Urinary bladder (tissue), 4 donors: ENCODE measurements around the gene NUB1. TPM values are rescaled to one million over a fixed set of nuclear protein-coding genes. Genes with fewer than 3 reads are reported as not detected.

Experiments used
- DNase-seq: peaks from one replicate; pipeline ENCODE4 v3.0.0-alpha.2; 2015; ENCODE audit errors: extremely low spot score
- H3K27ac ChIP-seq: one replicate; pipeline ENCODE4 v1.5.1; 2013; ENCODE audit warnings: low read depth, mild to moderate bottlenecking, moderate library complexity
- H3K36me3 ChIP-seq: one replicate; pipeline ENCODE4 v1.6.1; 2013; ENCODE audit warnings: mild to moderate bottlenecking, moderate library complexity; ENCODE audit not compliant: insufficient read depth
- H3K4me1 ChIP-seq: one replicate; pipeline ENCODE4 v1.6.1; 2013; ENCODE audit warnings: mild to moderate bottlenecking, moderate library complexity; ENCODE audit not compliant: insufficient read depth
- H3K4me3 ChIP-seq: one replicate; pipeline ENCODE4 v1.5.1; 2013; ENCODE audit warnings: low read depth, low read length
- WGBS: extraction: QIAGEN DNeasy Blood & Tissue Kit; methylation state at CpG from one replicate; pipeline ENCODE4 v1.1.7; 2013; 5-methylcytosine and 5-hydroxymethylcytosine counted together
- polyA plus RNA-seq: library from polyadenylated mRNA; stranded (reverse); fragments of 200-250 nt; gene quantifications from one replicate; pipeline ENCODE4 v1.2.3, GENCODE V29; 2013
- total RNA-seq: library from RNA; depleted of rRNA; stranded (reverse); fragments of >200 nt; gene quantifications from one replicate; pipeline ENCODE4 v1.2.3, GENCODE V29; 2014
- donor health status: healthy with polysubstance abuse.
- donor health status: healthy.

Gene NUB1
- total and polyA plus RNA-seq, 2 donors, result 41.4 to 45.6 TPM

- no peak for DNase-seq
- Histone ChIP-seq H3K36me3 (no peaks in the 10 kb centered on the region), H3K4me1 (no peaks in the 10 kb centered on the region), H3K27ac (no peak overlapping the region), H3K4me3 (no peak overlapping the region)
- WGBS, result 86% methylated on average over 10 of the region's 10 CpGs
These were observed 54.8 kb downstream of the NUB1 start for GRCh38 chr7:151396328-151396970.

- Histone ChIP-seq H3K4me3 (no peak overlapping the region), H3K36me3 (no peaks in the 10 kb centered on the region), H3K4me1 (no peaks in the 10 kb centered on the region), H3K27ac (no peak overlapping the region)
- DNase-seq, result no peak
- 92% methylated on average over 13 of the region's 13 CpGs for WGBS
These were observed 55.4 kb downstream of the NUB1 start for GRCh38 chr7:151397026-151397425.

- no peaks in the 10 kb centered on the region for H3K36me3 ChIP-seq
- WGBS, result 93% methylated on average over 19 of the region's 19 CpGs
- no peak for DNase-seq
- H3K27ac ChIP-seq, result no peak overlapping the region
- H3K4me3 ChIP-seq, result no peak overlapping the region
- no peaks in the 10 kb centered on the region for H3K4me1 ChIP-seq
These were observed 57.1 kb downstream of the NUB1 start for GRCh38 chr7:151398446-151399304.

- H3K27ac ChIP-seq, result no peak overlapping the region
- no peak for DNase-seq
- no peak overlapping the region for H3K4me3 ChIP-seq
- WGBS, result 88% methylated on average over 7 of the region's 7 CpGs
- H3K36me3 ChIP-seq, result no peaks in the 10 kb centered on the region
- no peaks in the 10 kb centered on the region for H3K4me1 ChIP-seq
These were observed 57.6 kb downstream of the NUB1 start for GRCh38 chr7:151399305-151399601.

GRCh38 chr7:151399906-151400305 lies 58.3 kb downstream of the NUB1 start:
- Histone ChIP-seq H3K4me3 (no peak overlapping the region), H3K36me3 (no peaks in the 10 kb centered on the region), H3K27ac (no peak overlapping the region), H3K4me1 (no peaks in the 10 kb centered on the region)
- no peak for DNase-seq
- WGBS, result 88% methylated on average over 14 of the region's 14 CpGs

- 84% methylated on average over 14 of the region's 14 CpGs for WGBS
- no peak for DNase-seq
- Histone ChIP-seq H3K36me3 (no peaks in the 10 kb centered on the region), H3K27ac (no peak overlapping the region), H3K4me3 (no peak overlapping the region), H3K4me1 (no peaks in the 10 kb centered on the region)
These were observed 59.2 kb downstream of the NUB1 start for GRCh38 chr7:151400626-151401315.

GRCh38 chr7:151402029-151402835 lies 60.6 kb downstream of the NUB1 start:
- no peak for DNase-seq
- 95% methylated on average over 16 of the region's 16 CpGs for WGBS
- H3K27ac ChIP-seq, result no peak overlapping the region

GRCh38 chr7:151403764-151404163 lies 62.2 kb downstream of the NUB1 start:
- Histone ChIP-seq H3K4me1 (no peaks in the 10 kb centered on the region), H3K27ac (no peak overlapping the region), H3K36me3 (no peaks in the 10 kb centered on the region), H3K4me3 (no peak overlapping the region)
- DNase-seq, result no peak
- WGBS, result 86% methylated on average over 9 of the region's 9 CpGs

More at GRCh38 chr7:151402029-151402835, 60.6 kb downstream of the NUB1 start:
- Histone ChIP-seq H3K36me3 (no peaks in the 10 kb centered on the region), H3K4me3 (no peak overlapping the region), H3K4me1 (no peaks in the 10 kb centered on the region)

- Histone ChIP-seq H3K4me3 (no peak overlapping the region), H3K27ac (no peak overlapping the region), H3K4me1 (no peaks in the 10 kb centered on the region), H3K36me3 (no peaks in the 10 kb centered on the region)
- DNase-seq, result no peak
- 63% methylated on average over 18 of the region's 18 CpGs for WGBS
These were observed 62.8 kb downstream of the NUB1 start for GRCh38 chr7:151404216-151405011.

GRCh38 chr7:151405056-151405455 lies 63.4 kb downstream of the NUB1 start:
- 87% methylated on average over 9 of the region's 9 CpGs for WGBS
- no peak overlapping the region for H3K4me3 ChIP-seq
- H3K27ac ChIP-seq, result no peak overlapping the region
- no peak for DNase-seq
- H3K36me3 ChIP-seq, result no peaks in the 10 kb centered on the region
- no peaks in the 10 kb centered on the region for H3K4me1 ChIP-seq

- H3K27ac ChIP-seq, result no peak overlapping the region
- H3K36me3 ChIP-seq, result no peaks in the 10 kb centered on the region
- 93% methylated on average over 10 of the region's 10 CpGs for WGBS
- H3K4me1 ChIP-seq, result no peaks in the 10 kb centered on the region
- H3K4me3 ChIP-seq, result no peak overlapping the region
- DNase-seq, result no peak
These were observed 64.0 kb downstream of the NUB1 start for GRCh38 chr7:151405588-151405987.

- WGBS, result 93% methylated on average over 24 of the region's 24 CpGs
- H3K36me3 ChIP-seq, result no peaks in the 10 kb centered on the region
- H3K27ac ChIP-seq, result no peak overlapping the region
- DNase-seq, result no peak
- no peak overlapping the region for H3K4me3 ChIP-seq
- no peaks in the 10 kb centered on the region for H3K4me1 ChIP-seq
These were observed 64.7 kb downstream of the NUB1 start for GRCh38 chr7:151406051-151406875.
